ENCODE data around the gene CHDH. TPM values are rescaled to one million over a fixed set of nuclear protein-coding genes. Genes with fewer than 3 reads are reported as not detected.

The CHDH gene
- total and polyA plus RNA-seq, 2 donors (not counting 3 experiments of a cell fraction or from before 2014, with no cell fraction given), result 0.04 to 0.06 TPM

DNA sequence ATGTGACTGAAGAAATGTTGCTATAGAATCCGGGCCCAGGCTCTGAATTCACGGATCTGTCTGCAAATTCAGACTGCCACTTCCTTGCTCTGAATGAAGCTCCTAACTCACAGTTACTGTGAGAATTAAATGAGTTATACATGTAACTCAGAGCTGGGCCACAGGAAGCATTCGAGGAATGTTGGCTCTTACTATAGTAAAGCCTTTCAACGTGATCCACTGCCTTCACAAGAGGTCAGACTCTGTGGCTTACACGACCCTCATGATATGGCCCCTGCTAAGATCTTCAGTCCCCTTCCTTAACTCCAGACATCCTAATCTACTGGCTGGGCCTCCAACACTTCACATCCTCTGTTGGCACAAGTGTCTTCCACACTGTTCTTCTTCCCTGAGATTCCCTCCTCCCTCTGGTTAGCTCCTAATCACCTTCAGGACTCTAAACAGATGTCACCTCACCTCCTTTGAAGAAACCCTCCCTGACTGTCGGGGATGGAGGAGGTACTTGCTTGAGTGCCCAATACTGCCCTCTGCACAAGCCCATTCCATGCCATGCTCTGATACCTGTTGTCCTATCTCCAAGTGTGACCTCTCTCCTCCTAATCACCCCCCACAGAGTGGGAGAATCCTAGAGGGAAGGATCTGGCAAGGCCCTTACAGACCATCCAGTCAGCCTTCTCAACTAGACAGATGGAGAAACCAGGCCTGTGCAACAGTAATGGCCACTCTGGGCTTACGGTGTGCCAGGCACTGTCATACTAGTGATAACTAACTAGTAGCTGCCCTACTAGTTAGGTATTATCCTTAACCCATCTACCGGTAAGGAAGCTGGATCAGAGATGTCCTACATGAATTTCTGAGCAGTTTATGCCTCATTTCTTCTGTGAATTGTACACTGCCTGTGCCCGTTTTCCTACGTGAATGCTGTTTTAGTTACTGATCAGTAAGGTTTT is 34.5 kb upstream of the CHDH start:
- H3K4me3 ChIP-seq (replicated peaks in 1 of 3; ENCODE audit: insufficient read depth in 1 of 3, low read depth in 1 of 3, low read length in 3 of 3), result peak overlapping the region; percentile 64 to 87 (median 87)
- no peak for FAIRE-seq
- H3K9me1 ChIP-seq (replicated peaks; ENCODE audit: control insufficient read depth, extremely low read depth, insufficient read depth, low read length), result no peaks in the 10 kb centered on the region
- H3K27ac ChIP-seq (ENCODE audit: insufficient read depth, low read depth, low read length), result peak overlapping the region; percentile 70
- intact Hi-C loops (cut with micrococcal nuclease) (no loop called here), dilution Hi-C loops (cut with MboI; ENCODE audit: extremely low pct_ligation_motif_present, low sequenced_read_pairs) (no loop called here)
- no peaks in the 10 kb centered on the region for H4K20me1 ChIP-seq (replicated peaks; ENCODE audit: control insufficient read depth, extremely low read depth, insufficient read depth, low read length)
- peak overlapping the region; percentile 2 for H2AFZ ChIP-seq (ENCODE audit: low read depth, low read length)
- no peaks in the 10 kb centered on the region for H3K27me3 ChIP-seq (ENCODE audit: control insufficient read depth in 2 of 2, insufficient read depth in 2 of 2, low read length in 2 of 2)
- CTCF ChIA-PET, result interaction anchor here (0.9 to 1.9 kb wide), 3 partner anchors 9 to 58 kb away, joined by 3 to 9 read pairs (median 3); partner anchors contain the start of gene SELENOK
- H3K4me2 ChIP-seq (ENCODE audit: insufficient read depth, low read length), result peak overlapping the region; percentile 94
- H3K9me3 ChIP-seq (replicated peaks; ENCODE audit: control insufficient read depth, insufficient read depth, low read length), result no peaks in the 10 kb centered on the region
- H3K4me1 ChIP-seq (ENCODE audit: control insufficient read depth, extremely low read depth, insufficient read depth, low read length), result peaks cover 10% of the 10 kb centered on the region
- H3K36me3 ChIP-seq (ENCODE audit: control insufficient read depth in 2 of 2, extremely low read depth in 1 of 2, insufficient read depth in 2 of 2, low read length in 2 of 2), result peaks cover 13 to 34% of the 10 kb centered on the region in 2 experiments
- TF ChIP-seq MYC (IDR thresholded peaks at IDR 0.05; ENCODE audit: low read depth, low read length) (no peak), EZH2 (IDR thresholded peaks at IDR 0.05; ENCODE audit: borderline replicate concordance, low read depth, low read length, severe bottlenecking) (no peak), GATA2 (IDR thresholded peaks at IDR 0.05; ENCODE audit: insufficient read depth, insufficient read length, low read depth, low read length) (no peak), POLR2A (IDR thresholded peaks at IDR 0.05; ENCODE audit: low read depth, low read length) (no peak), JUN (IDR thresholded peaks at IDR 0.05; ENCODE audit: borderline replicate concordance, insufficient read depth, insufficient read length, low read depth) (no peak), FOS (IDR thresholded peaks at IDR 0.05; ENCODE audit: borderline replicate concordance, insufficient read depth, low read length) (no peak), CTCF (IDR thresholded peaks at IDR 0.05; ENCODE audit: extremely low read depth in 1 of 2, insufficient read depth in 1 of 2, low read depth in 1 of 2, low read length in 2 of 2) (no peak), POLR2AphosphoS5 (IDR thresholded peaks at IDR 0.05; ENCODE audit: insufficient read depth, low read depth, low read length) (no peak)
- TF ChIP-seq, protein P1, sequence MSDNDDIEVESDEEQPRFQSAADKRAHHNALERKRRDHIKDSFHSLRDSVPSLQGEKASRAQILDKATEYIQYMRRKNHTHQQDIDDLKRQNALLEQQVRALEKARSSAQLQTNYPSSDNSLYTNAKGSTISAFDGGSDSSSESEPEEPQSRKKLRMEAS (IDR thresholded peaks at IDR 0.05; ENCODE audit: insufficient read depth, insufficient read length), result no peak
- POLR2A ChIA-PET, result interaction anchor here (0.8 kb wide), 1 partner anchor 11 kb away, joined by 3 read pairs; the partner anchor contains the start of gene SELENOK
- peaks cover 13% of the 10 kb centered on the region for H3K79me2 ChIP-seq (ENCODE audit: control insufficient read depth, insufficient read depth, low read length)
- peak overlapping the region; percentile 89 for H3K9ac ChIP-seq (replicated peaks; ENCODE audit: extremely low read depth, insufficient read depth, low read length)
- no peak for DNase-seq (ENCODE audit: low read depth, low spot score)
- BruUV-seq (replicated peaks), result no TSS peak
